GM21515 (cell line): ENCODE data around the gene MAPK10.

Experiments
- ATAC-seq: cut with Tn5 transposase; IDR thresholded peaks from one replicate; pipeline ENCODE4 v1.9.1; 2021; ENCODE audit not compliant: unreplicated experiment

Gene MAPK10

DNA sequence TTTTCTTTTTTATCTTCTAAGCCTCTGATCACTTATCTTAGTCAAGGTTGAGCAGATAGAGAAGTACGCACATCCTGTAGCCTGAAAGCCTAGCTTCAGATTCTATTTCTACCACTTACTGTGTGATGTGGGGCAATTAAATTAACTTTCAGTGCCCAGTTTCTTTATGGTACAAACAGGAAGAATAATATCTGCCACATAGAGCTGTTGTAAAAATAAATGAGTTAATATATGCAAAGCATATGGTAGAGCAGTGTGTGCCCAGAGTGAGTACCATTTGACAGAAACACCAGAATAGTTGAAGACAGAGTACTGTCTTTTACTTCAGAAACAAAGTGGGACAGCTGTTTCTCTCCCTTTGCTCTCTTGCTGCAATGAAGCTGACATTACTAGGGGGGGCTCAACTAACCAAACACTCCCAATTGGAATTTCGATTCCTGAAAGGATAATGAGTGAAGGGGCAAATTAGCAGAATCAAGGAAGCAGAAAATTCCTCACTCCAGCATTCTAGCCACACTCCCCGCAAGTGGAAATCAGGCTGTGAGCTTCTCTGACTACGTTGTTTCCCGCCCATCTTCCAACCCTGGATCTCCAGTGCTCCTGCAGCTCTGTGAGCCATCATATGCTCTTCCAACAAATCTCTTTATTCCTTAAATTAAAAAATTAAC lies 80.4 kb downstream of the MAPK10 start:
- no peak for ATAC-seq

DNA sequence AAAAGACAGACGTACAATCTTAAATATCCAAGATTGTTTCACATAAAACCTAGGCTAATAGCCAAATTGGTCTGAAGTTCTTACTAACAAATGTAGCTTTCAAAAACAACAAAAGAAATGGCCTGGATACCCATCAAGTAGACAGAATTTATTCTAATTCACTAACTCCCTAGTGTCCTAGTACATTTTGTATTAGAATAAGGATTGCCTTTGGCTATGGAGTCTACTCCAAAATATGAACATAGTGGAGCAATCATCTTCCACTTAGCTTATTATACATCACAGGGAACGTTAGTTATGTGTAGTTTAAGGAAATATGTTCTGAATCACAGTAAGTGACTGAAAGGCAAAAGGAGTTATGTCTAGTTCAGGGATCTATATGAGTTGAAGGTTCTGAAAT lies 81.7 kb downstream of the MAPK10 start:
- no peak for ATAC-seq

DNA sequence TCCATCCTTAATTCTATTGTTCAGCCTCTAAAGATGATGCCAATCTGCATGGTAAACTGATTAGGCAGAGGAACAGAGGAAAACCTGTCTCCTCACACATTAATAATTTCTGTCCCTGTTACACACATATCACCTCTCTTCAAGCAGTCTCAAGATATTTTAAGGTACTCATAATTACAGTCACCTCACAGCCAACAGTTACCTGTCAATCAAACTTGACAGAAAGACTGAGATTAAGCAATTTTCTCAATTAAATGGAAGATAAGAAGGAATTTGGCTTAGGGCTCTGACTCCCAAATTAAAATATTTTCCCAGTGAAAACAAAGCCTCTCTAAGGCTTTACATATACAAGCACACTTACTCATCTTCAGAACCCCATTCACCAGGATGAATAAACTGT lies 85.2 kb downstream of the MAPK10 start:
- no peak for ATAC-seq

DNA sequence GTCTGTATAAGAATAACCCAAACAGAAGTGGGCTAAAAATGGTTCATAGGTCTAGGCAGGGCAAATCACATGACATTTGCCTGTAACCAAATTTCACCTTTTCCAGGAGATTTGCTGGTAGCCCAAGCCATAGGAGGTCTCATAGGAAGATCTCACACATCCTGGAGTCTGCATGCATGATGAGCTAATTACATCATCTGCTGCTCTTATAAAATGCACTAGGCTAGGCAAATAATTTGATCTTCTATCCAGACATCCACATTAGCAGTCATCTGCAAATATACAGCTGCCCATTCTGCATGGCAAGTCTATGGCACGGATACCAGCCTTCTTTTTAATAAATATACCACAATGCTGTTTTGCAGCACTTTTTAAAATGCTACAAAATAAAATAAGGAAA lies 87.2 kb downstream of the MAPK10 start:
- no peak for ATAC-seq

DNA sequence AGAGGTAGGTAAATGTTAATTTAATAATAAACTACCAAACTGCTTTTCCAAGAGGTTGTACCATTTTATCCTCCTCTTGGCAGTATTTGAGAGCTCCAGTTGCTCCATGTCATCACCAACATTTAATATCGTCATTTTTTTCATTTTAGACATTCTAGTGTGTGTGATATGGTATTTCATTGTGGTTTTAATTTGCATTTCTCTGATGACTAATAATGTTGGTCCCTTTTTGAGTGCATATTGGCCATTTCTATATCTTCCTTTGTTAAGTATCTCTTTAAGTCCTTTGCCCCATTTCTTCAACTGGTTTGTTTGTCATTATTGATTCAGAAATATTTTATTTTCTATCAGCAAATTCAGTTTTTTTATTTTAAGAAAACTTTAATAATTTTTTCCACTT lies 88.8 kb downstream of the MAPK10 start:
- ATAC-seq = no peak

DNA sequence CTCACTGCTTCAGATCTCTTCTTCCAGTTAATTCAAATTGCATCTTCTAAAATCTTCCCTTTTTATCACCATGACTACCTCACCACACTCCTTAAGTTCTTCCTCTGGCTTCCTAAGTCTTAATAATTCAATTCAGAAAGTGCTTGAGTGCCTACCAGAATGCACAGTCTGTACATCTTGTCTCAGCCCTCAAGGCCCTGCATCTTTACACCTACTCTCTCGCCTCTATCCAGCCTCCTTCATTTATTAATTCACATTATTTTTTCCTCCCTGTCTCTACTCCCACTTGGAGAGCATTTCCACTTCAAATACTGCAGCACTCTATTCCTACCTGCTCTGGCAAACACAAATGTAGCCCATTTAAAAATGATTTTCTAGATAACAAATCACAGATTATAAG lies 90.5 kb downstream of the MAPK10 start:
- no peak for ATAC-seq

DNA sequence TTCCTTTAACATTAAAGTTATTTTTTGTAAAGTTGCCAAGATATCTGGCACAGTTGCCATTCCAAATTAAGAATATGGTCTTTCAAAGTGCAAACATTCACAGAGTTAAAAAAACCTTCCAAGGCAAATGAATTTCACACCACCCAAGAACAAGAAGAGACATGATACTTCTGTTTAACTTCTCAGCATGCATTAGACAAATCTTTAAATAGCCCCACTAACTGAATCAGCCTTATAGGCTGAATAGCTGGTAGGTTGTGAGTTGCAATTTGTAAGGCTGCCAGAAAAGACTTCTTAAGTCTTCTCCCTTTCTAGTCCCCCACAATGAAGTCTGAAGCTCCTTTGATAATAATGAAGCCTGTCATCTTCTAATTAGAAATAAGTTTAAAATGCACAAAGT lies 95.6 kb downstream of the MAPK10 start:
- no peak for ATAC-seq

DNA sequence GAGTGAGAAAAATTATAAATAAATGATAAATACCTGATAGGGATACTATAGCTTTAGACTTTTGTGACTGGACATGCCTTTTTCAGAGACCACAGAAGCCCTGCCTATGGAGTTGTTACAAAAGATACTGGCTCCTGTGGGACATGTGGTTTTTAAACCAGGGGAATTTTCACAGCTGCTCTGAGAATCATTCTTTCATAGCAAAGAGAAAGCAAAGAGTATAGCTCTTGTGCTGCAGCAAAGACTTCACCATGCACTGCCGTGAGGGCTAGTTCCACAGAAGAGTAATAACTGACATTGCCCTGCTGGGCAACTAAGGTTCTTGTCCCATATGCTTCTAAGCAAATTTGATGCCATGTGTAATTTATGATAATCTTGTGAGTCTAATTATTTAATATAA lies 98.2 kb downstream of the MAPK10 start:
- no peak for ATAC-seq

DNA sequence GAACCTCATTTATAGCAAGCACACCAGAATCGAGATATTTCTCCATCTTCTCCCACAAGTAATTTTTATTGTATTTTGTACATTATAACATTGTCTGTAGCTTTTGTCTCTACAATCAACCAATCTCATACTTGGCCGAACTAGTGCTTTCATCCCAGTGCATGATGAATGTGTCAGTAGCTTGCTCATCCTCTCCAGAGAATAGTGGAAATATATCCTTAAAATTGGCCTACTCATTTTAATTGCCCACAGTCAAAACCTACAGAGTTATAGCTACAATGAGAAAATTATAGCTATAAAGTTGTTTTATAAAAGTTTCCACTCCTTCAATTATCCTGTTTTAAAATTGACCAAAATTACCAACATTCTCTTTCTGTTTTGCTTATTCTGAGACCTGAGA lies 103.8 kb downstream of the MAPK10 start:
- no peak for ATAC-seq

DNA sequence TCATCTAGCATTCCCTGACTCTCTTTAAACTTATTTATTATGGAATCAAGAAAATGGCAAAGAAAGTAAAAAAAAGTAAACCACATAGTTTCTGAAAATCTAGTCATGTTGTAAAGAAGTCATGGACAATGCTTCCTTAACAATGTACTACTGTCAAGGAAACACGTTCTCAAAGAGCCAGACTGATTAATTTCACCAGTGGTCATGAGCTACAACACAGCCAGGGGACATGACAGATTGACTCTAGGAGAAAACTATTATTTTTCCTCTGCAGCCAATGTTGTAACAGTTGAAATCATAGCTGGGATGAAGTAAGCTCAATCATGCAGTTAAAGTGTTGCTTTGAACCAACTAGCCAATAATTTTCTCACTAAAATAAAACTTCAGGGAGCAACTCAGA lies 109.2 kb downstream of the MAPK10 start:
- no peak for ATAC-seq

DNA sequence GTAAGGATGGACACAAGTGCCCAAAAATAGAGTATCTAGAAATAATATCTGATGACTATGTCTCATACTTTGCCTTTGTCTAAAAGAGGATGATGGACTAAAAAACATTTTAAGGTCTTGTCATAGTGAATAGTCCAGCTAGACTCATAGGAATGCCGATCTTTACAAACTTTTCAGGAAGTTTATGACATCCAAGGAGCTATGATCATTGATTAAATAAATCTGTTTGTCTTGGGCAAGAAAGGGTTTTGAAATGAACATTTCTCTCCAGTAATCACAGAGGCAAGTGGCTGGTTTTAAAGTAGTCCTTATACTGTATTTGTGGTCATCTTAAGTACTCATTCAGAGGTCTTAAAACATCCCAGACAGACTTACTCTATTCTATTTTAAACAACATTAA lies 109.8 kb downstream of the MAPK10 start:
- no peak for ATAC-seq

DNA sequence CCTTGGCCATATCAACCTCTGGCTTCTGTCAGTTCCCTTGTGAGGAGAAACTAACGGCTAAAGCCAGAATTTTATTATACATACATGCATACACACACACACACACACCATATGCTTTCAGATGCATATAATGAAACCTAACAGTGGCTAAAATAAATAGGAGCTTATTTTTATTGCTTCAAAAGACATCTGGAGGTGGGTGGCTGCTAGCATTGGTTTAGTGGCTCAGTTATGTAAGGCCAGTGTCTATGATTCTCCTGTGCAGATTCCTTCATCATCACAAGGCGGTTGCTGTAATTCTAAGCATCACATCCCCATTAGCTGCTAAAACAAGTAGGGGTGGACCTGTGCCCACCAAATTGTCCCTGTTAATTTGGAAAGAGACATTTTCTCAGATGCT lies 110.8 kb downstream of the MAPK10 start:
- no peak for ATAC-seq

DNA sequence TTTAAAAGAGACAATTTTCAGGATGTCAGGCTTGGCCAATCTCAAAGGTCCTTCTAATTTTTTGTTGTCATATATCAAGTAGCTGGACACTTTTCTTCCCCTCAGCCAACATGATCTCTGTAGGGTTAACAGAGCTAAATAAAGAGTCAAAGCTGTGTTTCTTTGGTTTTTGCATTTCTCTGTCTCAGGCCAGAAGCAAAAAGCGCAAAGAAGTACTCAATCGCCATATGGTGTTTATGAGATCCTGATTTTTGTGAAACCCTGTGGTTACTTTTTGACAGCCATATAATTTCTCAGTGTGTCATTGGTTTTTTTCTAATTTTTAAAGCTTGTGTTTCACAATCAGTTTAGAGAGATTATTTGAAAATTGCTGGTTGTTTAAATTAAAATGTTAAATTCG lies 111.9 kb downstream of the MAPK10 start:
- no peak for ATAC-seq

DNA sequence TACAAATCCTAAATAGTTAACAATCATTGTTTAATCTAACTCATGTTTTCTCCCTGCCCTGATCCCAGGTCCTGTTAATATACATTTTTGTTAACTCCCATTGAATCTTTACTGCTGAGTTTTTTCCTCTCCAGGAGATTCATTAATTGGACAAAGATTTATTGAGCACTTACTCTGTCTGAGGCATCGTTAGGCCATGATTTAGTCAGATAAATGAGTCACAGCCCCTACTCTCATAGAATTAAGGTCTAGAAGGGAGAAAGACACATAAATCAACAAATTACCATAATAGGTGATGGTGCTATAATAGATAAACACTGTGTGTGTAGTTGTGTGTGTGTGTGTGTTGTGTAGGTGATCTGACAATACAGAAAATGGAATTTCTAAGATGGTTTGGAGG lies 112.5 kb downstream of the MAPK10 start:
- no peak for ATAC-seq

DNA sequence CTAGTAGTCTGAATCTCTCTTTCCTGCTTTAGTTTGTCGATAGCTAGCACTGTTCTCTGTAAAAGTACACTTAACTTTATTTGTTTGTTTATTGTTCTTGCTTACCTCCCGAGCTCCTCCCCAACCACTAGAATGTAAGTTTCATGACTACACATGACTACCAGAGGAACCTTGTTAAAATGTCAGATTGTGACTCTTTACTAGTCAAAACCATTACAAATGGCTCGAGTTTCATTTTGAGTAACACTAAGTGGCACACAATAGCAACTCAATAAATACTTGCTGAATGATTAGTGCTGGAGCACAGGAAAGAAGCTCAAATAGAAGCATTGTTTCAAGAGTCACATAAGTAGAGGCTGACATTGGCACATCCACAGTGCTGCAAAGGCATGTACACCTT lies 116.1 kb downstream of the MAPK10 start:
- no peak for ATAC-seq

DNA sequence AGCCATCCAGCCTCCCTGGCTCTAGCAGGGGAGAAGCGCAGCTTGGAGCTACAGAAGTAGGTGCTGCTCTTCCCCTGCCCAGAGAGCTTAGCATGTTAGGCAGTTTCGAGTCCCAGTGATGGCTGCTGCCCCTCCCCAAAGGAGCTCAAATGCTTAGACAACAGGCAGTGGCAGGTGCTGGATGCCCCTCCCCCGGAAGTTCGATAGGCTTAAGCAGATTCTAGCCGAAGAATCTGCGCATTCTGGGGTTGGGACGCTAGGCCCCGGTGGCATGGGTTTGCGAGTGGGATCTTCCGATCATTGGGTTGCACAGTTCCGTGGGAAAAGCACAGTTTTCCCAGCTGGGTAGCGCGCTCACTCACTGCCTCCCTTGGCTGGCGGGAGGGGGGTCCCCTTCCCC lies 117.2 kb downstream of the MAPK10 start:
- no peak for ATAC-seq

DNA sequence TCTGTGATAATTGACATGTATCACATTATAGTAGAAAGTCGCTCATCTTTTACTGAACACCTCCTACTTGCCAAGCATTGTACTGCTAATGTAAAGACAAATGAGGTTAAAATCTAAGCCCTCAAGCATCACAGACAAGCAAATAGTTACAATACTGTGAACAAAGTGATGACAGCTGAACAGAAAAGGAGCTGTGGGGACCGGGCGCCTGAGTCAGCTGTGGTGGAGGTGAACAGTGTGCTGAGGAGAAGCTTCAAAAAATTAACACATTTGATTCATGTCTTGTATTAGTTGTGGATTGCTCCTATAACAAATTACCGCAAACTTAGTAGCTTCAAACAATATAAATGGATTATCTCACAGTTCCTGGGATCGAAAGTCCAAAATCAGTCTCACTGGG lies 124.3 kb downstream of the MAPK10 start:
- ATAC-seq = no peak

DNA sequence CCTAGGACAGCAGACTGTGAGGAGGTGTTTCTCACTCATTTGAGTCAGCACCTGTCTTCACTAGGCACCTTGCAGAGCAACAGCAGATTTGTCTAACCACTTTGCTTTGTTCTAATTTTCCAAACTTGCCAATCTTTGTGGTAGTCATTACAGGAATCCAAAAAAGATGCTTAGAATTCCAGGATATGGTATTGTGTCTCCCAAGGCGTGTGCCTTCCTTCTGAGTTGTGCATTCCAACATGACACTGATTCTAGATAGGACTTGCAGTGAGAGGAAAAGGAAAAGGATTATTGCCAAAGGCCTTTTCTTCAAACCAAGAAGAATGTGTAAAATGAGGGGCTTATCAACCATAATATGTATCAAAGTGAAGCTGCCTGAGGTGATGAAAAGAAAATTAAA lies 126.2 kb downstream of the MAPK10 start:
- ATAC-seq = no peak

DNA sequence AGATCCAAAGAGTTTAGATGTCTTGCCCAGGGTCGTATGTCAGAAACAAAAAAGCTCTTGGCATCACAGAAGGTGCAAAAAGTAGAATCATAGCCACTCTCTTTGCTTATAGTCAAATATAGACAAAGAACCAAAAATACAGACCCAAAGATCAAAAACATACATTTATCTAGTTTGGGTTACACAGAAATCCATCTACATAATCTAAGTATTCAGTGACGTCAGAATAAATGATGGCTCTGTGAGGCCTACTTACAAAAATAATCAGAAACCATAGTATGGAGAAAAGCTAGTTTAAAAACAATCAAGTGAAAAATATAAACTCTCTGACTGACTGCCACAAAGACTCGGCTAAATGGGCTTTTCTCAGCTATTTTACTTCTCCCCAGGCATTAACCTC lies 126.8 kb downstream of the MAPK10 start:
- ATAC-seq = no peak

DNA sequence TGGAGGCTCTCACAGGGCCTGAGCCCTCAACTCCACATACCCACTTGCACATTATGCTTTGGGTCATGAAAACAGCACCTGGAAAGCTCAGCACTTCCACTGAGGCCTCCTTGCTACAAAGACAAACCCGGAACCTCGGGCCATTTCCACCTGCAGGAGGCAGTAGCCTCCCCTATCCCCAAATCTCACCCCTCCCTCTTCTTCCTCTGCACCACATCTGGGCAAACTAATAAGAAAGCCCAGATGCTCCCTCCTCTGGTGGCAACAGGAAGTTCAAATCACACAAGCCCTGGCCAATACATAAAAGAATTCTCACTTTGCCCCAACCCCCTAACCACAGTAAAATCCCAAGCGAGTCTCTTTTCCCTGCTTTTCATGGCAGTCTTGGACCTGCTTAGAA lies 136.4 kb downstream of the MAPK10 start:
- peak; percentile 92 for ATAC-seq

DNA sequence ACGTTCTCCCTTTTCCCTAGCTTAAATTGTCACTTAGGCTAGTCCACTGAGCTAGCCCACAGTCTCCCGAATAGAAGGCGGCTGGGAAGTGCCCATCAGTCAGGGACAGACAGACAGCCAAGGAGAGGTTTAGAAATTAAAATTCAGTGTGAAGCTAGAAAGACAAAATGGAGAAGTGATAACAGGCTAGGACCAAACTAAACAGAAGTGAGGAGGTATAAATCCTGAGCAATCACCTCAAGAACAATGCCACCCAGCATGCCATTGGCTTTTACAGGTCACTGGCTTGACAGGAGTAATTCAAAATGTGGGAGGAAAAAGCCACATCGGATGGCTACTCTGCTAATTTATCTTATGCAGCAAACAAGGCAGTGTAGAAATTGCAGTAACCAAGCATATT lies 138.9 kb downstream of the MAPK10 start:
- no peak for ATAC-seq

DNA sequence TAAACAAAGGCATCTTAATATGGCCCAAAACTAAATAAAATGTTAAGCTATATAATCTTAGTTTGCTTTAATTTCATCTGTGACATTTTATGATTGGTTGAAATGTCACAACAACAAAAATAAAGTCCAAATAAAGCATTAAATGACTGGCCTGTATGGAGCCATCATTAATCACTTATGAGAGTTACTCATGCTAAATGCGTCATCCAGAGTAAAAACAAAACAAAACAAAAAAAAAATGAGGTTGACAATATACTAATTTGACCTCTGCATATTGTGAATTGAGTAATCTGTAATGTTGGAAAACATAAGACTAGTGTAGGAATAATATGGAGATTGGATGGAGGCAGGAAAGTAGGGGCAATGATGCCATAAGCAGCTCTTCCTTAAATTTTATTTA lies 139.7 kb downstream of the MAPK10 start:
- no peak for ATAC-seq

DNA sequence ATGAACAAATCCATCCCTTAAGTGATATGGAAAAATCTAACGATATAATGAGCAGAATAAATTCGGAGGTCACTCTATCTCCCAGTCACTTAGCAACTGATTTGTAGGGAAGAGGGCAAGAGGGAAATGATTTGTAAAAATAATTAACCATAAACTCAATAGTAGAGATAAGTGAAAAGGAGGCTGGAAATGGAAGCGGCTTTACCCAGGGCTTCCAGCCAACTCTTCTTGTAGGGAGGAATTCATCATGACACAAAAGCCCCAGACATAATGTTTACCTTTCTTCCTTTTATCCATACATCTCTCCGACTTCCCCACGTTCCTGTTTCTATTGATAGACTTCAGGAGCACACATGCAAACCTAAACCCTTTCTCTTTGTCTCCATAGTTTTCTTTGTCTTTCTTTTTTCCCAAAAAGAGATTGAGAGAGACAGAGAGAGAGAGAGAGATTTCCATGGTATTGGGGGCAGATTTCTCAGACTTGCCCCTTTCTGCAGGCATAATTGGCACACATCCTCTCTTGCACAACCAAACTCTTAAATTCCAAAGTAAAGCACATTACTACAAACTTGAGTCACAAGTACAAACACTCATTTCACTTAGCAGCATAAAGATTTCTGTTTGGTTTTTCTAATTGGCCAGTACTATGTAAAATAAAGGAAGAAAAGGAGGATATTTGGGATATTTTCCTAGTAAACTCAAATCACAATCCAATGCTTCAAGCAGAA lies 140.9 kb downstream of the MAPK10 start:
- ATAC-seq = no peak
